ENCODE results near the gene CTXN1.

GRCh38 chr19:7955696-7956095 lies 29.8 kb upstream of the CTXN1 start:
- TF ChIP-seq, protein P1, sequence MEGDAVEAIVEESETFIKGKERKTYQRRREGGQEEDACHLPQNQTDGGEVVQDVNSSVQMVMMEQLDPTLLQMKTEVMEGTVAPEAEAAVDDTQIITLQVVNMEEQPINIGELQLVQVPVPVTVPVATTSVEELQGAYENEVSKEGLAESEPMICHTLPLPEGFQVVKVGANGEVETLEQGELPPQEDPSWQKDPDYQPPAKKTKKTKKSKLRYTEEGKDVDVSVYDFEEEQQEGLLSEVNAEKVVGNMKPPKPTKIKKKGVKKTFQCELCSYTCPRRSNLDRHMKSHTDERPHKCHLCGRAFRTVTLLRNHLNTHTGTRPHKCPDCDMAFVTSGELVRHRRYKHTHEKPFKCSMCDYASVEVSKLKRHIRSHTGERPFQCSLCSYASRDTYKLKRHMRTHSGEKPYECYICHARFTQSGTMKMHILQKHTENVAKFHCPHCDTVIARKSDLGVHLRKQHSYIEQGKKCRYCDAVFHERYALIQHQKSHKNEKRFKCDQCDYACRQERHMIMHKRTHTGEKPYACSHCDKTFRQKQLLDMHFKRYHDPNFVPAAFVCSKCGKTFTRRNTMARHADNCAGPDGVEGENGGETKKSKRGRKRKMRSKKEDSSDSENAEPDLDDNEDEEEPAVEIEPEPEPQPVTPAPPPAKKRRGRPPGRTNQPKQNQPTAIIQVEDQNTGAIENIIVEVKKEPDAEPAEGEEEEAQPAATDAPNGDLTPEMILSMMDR (IDR thresholded peaks at IDR 0.05): no peak
- TF ChIP-seq POLR2A (IDR thresholded peaks at IDR 0.05) (no peak), EP300 (IDR thresholded peaks at IDR 0.05) (no peak)

Data from stomach (tissue), 4 donors.